ENCODE results near the gene IFITM2. TPM values are rescaled to one million over a fixed set of nuclear protein-coding genes. Genes with fewer than 3 reads are reported as not detected.

Gene IFITM2
- total RNA-seq, 1 experiment from 2014 or later, result 421 TPM

DNA sequence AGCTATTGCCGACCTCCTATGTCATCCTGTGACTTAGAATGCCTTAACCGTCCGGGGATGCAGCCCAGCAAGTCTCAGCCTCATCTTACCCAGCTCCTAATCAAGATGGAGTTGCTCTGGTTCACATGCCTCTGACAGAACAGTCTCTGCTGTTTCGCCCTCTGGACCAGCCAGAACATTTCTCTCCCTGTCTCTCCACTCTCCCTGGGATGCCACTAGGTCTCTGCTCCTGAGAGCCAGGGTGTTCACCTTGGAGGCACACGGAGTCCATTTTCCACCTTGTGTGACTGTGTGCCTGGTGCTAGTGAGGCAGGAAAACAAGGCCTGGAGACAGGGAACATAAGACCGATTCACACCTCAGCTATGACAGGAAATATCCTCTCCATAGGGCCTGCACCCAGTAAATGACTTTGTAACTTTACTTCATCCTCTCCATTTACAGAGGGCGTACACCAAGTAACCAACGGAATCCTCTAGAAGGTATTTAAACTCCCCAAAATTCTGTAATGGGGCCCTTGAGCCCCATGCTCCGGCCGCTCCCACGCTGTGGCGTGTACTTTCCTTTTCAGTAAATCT, 44.9 kb downstream of the IFITM2 start:
- no peaks in the 10 kb centered on the region for H3K27me3 ChIP-seq (ENCODE audit: insufficient read depth, low read length)
- no peaks in the 10 kb centered on the region for H3K9me3 ChIP-seq (ENCODE audit: control insufficient read depth, low read depth, low read length)
- Mint-ChIP-seq H3K36me3 (ENCODE audit: insufficient read depth in 1 of 3, low read depth in 3 of 3) (peaks cover 0 to 7% (median 0%) of the 10 kb centered on the region in 3 experiments; a peak in 1 of 7 replicates), H3K4me3 (no peak overlapping the region), H3K27me3 (ENCODE audit: low read depth) (peaks cover 13% of the 10 kb centered on the region), H3K4me1 (peaks cover 28 to 42% of the 10 kb centered on the region in 2 experiments), H3K9me3 (peaks cover 2 to 6% of the 10 kb centered on the region in 2 experiments; a peak in 3 of 5 replicates), H3K27ac (no peak overlapping the region)
- no peak overlapping the region for H4K8ac ChIP-seq (replicated peaks; ENCODE audit: insufficient read length, low read depth, low read length)
- no peak for DNase-seq
- H3K9ac ChIP-seq (ENCODE audit: extremely low read depth, insufficient read length, low read length), result no peak overlapping the region
- H3T11ph ChIP-seq (ENCODE audit: low read length), result no peak overlapping the region
- no peak overlapping the region for H4K91ac ChIP-seq (ENCODE audit: insufficient read length, low read depth, low read length)
- H4K20me1 ChIP-seq (ENCODE audit: control insufficient read depth, insufficient read depth, insufficient read length), result no peaks in the 10 kb centered on the region
- WGBS (ENCODE audit: extremely low coverage, insufficient read length, low lambda C conversion rate), result no CpG with 5 or more reads among the region's 12 CpGs
- no peak overlapping the region for H2AFZ ChIP-seq (ENCODE audit: low read length)
- no peak overlapping the region for H4K5ac ChIP-seq (ENCODE audit: insufficient read length, low read depth, low read length)
- H3K27ac ChIP-seq (ENCODE audit: insufficient read length, low read depth, low read length), result no peak overlapping the region
- H3K23me2 ChIP-seq (ENCODE audit: insufficient read length, low read depth, low read length, poor library complexity, severe bottlenecking), result no peaks in the 10 kb centered on the region
- no peak overlapping the region for H3K4ac ChIP-seq (ENCODE audit: low read depth, low read length)
- H3K18ac ChIP-seq (ENCODE audit: insufficient read length, low read depth, low read length), result no peak overlapping the region
- H2BK15ac ChIP-seq (ENCODE audit: low read depth, low read length), result no peak overlapping the region
- H3K14ac ChIP-seq (ENCODE audit: insufficient read depth, low read length), result no peak overlapping the region
- no peaks in the 10 kb centered on the region for H3K79me1 ChIP-seq (ENCODE audit: insufficient read depth, low read depth, low read length, poor library complexity, severe bottlenecking)
- H2AK5ac ChIP-seq (ENCODE audit: insufficient read length, low read length), result no peak overlapping the region
- H3K23ac ChIP-seq (ENCODE audit: insufficient read length, low read depth, low read length), result no peak overlapping the region
- no peak overlapping the region for H3K4me2 ChIP-seq (ENCODE audit: insufficient read depth, insufficient read length, low read length)
- H2BK12ac ChIP-seq (ENCODE audit: insufficient read length, low read depth, low read length), result no peak overlapping the region
- H2BK5ac ChIP-seq (ENCODE audit: insufficient read length, low read length), result no peak overlapping the region
- H3K79me2 ChIP-seq (ENCODE audit: insufficient read depth, low read length), result no peaks in the 10 kb centered on the region
- H2BK120ac ChIP-seq (ENCODE audit: low read depth, low read length, poor library complexity, severe bottlenecking), result no peak overlapping the region
- no peaks in the 10 kb centered on the region for H3K4me1 ChIP-seq (ENCODE audit: insufficient read depth, low read length)
- TF ChIP-seq CTCF (conservative IDR thresholded peaks at IDR 0.05), result no peak
- H2BK20ac ChIP-seq (ENCODE audit: low read depth, low read length, poor library complexity, severe bottlenecking), result no peak overlapping the region
- H3K56ac ChIP-seq (ENCODE audit: insufficient read length, low read depth, low read length), result no peak overlapping the region
